DMS 273 (cell line): ENCODE results near the gene MSN.

Experiments used
- DNase-seq: peaks from one replicate; lab custom pipeline; 2025; ENCODE audit not compliant: unreplicated experiment; lab: John Stamatoyannopoulos, UW

Gene MSN

DNA sequence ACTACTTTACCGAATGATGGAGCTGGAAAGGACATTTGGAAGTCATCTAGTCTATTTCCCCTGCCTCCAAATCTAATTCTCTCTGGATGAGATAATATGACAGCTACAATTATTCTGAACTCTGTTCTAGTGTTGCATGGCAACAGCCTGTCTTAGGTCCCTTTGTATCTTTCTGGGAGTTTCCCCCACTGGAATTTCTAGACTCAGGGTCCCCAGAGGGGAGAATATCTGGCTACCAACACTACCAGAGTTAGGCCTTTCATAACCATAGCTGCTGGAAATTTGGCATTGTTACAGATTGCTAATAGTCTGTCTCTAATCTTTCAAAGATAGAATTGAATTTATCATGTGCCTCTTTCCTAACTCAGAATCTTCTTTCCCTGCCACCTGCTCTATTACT lies 4.5 kb downstream of the MSN start:
- no peak for DNase-seq

DNA sequence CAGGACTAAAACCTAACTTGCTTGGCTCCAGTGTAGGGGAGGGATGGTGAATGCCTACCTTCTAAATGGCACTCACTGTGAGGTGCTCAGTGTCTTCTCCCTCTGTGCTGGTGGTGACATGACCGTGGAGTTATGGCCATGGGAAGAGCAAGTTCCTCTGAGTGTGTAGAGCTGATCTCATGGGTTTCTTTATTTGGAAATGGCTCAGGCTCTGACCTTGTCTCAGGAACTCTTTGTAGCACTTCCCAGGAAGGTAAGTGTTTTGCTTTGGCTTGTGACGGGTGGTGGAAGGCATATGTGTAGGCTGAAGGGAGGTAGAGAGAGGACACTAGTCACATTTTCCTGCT lies 6.4 kb downstream of the MSN start:
- DNase-seq, result no peak

DNA sequence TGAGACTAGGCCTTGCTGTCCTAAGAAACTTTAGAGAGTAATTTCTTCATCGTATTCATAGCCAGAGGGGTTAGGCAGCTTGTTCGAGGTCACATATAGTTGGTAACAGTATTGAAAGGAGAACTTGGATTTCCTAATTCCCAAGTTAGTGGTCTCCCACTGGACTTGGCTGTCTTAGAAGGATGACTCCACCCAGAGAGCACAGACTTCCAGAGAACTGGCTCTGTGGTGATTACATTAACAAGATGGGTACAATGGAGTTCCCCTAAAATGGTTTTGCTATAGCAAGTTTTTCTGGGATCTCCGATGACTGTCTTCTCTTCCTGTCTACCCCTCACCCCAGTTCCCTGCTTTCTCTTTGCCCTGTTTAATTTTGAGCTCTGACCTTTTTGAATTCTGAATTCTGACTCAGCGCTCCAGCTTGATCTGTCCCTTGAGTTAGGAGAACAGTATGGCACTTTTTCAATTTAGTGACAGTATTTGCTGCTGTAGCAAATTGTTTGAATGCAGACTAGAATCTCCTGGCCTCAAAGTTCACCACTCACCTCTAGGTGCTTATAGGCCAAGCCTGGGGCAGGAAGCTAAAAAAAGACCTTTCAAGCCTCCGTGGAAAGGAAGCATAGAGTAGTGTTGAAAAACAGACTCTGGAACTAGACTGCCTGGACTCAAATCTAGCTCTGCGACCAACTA lies 6.9 kb downstream of the MSN start:
- no peak for DNase-seq

DNA sequence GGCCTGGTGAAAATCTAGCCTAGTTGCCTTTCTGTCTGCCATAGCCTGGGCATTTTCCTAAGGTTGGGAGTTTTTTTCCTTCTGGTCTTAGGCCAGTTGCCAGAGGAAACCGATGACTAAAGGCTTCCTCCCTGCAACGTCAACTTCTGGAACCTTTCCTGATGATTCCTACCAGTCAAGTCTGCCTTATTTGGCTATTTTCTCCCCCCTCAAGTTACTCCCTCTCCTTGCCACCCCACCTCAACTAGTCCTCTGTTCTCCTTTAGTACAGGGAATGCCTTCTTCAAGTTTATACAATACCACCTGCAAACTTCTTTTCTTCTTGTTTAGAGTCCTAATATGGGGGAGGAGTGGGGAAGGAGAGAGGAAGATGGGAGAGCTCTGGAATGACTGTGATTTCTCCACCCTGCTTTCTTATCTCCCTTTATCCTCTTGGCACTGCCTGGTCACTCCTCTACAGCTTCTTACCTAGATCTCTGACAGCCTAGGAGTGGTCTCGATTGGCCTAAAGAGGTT lies 10.6 kb downstream of the MSN start:
- peak; percentile 35 for DNase-seq

DNA sequence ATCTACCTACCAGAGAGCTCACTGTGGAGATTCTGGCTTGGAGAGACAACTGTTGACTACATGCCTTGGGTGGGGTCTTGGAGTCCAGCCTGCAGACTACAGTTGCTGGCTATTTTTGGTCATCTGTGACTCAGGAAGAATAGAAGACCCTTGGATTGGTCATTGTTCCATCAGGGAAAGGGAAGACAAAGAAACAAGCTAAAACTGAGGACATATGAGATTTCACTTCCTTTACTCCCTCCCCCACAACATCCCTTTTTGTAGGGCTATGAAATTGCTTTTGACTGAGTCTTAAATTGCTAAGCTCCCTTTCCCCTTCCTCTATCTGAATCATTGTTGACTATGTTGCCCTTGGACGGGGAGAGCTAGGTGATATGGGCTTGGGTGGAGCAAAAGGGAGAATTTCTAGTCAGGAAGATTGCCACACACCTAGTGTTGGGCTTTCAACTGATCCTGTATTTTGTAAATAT lies 11.7 kb downstream of the MSN start:
- DNase-seq, result no peak

DNA sequence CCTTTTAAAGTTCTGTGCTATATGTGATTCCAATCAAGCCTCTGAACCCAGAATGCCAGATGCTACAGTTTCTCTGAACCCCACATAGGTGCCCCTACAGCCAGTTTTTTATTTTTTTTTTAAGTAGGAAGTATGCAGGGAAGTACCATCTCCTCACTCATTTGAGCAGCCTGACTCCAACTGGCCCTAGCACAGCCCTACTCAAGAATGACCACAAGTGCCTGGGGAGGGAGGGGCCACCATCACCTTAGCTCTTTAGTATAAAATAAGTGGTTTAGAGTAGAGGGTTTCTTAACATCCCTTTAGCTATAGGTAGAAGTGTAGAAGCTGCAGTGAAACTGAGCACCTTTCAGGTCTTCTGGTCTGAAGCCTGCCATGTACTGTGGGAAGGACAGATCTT lies 14.4 kb downstream of the MSN start:
- DNase-seq, result no peak

DNA sequence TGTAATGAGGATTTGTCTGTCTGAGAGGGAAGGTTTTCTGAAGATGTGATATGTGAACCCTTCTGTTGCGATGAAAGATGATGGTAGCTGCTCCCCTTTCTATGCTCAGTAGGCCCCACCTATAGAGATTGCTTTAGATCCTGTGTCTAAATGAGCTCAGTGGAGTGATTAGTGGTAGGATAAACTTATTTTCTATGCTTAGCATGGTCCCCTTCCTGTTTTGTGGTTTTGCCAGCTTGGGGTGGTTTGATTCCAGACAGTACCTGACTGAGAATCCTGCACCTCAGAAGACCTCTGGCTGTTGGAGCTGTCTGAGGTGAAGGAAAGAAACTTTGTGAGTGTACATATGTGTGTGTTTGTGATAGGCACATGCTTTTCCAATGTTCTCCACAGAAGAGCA lies 17.7 kb downstream of the MSN start:
- DNase-seq, result no peak

DNA sequence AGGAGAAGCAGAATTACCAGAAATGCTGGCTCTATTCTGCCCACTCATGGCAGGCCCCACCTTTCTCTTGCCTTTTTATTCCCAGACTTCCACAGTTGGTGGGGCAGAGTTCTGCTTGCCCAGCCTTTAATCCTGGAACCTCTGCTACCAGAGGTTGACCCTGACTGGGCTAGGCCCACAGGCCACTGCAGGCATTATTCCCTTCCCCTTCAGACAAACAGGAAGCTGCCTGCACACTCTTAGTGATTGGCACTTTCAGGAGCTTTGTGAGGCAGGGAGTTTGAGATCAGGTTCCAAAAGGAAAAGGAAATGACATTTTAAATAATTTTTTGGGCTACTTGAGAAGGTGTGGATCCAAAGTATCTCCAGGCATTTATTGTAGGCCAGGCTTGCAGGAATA lies 18.8 kb downstream of the MSN start:
- no peak for DNase-seq

DNA sequence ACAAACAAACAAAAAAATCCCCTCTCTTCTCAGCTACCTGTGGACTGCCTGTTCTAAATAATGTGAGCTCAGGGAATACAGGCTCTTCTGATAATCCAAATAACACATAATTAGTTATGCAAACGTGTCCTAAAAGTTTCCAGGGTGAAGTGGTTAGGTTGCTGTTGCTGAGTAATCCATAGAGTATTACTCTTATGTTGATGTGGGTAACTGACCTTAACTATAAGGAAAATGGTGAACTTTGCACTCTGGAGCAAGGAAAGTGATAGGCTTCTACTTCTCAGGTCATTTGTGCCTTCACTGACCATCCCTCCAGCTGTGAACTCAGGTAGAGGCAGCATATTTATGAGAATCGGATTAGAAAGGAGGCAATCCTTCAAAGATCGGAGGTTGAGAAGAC lies 19.9 kb downstream of the MSN start:
- no peak for DNase-seq

DNA sequence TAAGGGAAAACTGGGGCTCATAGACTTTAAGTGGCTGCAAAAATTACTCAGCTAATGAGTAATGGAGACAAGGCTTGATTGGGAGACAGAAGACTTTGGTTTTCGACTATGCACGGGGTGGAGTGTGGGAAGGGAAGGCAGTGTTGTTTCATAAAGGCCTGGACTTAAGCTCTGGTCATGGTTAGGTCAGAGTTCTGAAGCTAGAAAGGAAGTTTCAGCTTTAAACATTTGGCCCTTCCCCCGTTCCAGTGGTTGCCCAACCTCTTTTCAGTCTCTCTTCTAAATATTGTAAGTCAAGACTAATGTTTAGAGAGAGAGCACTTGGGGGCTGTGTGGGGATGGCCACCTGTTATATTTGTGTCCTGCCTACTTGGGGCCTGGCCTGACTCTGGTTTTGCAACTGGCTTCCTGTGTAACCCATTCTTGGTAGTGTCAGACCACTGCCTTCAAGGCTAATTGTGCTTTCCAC lies 21.0 kb downstream of the MSN start:
- no peak for DNase-seq

DNA sequence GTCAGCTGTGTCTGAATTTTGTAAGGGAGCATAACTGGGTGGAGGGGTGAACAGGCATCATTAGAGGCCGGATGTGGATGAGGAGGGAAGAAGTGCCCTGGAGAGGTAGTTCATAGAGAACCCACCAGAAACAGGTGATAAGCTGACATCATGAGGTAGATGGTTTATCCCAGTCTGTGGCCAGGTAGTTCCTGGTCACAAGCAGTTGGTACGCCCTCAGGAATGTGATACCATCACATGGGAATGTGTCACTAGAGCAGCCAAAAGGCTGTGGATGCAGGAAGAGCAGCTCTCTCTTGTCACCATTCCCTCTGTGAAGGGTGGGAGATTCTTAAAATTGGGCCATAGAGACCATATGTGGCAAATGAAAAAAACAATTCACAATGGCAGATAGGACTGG lies 21.9 kb downstream of the MSN start:
- no peak for DNase-seq

DNA sequence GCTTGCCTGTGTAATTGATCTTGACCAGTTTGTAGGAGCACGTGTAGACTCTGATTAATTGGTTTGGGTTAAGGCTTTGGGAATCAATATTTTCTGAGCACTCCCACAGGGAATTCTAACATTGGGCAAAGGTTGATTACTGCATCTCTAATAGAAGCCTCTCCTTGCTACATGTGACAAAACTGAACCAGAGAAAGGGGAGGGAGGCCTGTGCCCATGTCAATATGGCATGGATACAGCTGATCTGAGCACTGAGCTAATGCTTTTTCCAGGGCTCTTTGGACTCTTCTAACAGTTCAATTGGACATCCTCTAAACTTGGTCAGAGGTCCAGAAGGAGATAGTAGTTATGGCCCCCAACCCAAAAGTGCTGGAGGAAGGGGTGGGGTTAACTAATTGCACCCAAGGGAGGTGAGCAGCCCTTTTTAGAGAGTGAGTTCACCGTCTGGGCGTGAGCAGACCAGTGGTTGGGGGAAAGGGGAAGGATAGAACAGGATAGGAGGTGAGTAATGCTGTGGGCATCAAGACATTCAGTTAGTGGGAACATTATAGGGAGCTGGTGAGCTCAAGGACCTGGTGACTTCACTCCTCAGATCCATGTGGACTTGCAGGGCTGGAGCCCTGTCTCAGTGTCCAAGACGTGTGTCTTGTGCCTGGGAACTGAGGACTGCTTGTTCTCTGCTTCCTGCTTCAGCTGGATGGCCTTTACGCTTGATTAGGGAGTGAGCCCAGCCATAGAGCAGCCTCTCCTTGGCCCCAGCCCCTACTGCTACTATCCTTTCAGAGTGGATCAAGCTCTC lies 22.8 kb downstream of the MSN start:
- no peak for DNase-seq

DNA sequence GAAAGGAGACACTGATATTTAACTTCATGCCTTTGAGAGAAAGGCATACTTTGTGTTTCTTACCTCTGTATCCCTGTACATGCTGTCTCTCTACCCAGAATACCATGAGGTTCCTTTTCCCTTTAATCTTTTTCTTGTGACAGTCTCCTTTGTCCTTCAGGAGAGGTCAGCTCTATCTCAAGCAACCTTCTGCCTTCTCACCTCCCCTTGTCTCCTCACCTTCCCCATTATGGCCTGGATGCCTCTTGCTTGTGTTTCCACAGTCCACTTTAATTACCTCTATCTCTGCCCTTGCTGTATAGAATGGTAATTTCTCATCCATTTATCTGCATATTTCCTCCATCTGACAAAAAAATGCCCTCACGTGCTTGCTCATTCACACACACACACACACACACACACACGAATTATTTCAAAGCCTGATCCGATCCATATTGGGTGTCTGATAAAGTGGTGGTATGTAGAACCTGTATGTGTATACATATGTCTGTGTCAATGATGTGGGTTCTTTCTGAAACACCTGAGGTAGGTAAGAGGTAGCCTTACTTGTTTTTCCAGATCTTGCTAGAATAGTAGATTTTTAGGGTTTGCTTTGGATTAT lies 28.5 kb downstream of the MSN start:
- DNase-seq, result no peak

DNA sequence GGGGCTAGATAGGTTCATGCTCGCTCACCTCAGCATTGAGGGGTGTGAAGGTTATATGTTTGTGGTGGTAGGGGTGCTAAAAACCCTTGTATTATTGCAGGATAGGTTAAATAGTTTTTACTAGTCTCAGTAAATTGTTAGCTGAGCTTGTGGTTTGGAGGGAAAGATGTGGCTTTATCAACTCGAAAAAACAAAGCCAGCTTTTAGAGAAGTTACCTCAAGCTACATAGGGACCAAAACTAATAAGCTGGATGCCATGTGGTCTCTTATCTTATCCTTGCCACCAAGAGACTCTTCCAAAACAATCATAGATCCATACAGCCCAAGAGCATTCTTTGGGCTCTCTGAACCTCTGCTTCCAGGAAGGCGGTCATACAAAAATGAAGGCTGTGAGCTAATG lies 29.2 kb downstream of the MSN start:
- no peak for DNase-seq

DNA sequence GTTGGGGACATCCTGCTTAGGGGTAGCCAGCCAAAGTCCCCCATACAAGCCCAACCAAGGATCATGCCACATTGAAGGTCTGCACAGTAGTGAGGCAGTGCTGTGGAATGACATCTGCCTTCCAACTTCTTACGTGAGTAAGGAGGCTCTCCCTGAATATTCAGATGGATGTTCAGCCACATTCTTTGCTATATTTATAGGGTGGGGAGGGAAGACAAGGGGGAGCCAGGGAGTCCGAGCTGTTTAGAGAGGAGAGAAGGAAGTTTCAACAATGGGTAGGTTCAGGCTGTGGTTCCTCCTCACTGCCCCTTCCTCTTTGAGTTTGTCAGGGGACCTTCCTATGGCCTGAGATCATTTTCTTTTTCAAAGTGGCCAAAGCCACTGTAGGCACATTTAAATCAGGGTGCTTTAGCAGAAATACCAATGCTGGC lies 29.8 kb downstream of the MSN start:
- no peak for DNase-seq

DNA sequence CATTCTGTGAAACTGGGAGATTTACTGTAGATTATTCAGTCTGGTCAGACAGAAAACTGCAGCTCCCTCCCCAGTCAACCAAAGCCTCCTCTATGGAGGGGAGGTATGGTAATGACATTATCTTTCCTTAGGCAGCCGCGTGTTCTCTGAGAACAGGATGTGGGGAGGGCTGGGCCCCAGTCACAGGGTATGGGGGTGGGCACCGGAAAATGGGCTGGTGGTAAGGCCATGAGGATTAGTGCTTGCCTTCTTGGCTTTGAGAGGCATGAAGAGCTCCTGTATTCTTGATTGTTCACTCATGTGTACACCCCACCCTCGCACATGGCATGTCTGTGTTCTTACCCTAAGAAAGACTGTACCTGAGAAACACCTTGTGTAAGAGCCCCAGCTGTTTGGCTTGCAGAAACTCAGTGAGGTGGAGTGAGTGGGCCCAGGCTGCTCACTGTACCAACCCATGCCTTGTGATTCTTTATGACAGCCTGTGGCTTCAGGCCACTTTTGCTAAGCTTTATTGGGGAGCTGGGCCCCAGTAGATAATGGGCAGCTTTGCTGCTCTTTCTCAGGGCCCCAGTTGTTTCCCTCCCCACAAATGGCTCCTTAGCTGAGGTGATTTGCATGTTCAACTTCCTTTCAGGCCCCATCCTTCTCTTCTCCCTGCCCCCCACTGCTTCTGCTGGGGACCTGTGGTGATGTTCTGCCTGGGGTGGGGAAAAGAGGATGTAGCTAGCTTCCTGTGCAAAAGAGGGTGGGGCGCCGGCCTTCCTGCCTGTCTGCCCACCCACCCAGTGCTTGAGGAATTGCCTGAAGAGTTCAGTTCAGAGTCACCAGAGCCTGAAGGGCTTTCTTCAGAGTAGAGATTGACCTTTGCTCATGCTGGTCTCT lies 30.7 kb downstream of the MSN start:
- no peak for DNase-seq

DNA sequence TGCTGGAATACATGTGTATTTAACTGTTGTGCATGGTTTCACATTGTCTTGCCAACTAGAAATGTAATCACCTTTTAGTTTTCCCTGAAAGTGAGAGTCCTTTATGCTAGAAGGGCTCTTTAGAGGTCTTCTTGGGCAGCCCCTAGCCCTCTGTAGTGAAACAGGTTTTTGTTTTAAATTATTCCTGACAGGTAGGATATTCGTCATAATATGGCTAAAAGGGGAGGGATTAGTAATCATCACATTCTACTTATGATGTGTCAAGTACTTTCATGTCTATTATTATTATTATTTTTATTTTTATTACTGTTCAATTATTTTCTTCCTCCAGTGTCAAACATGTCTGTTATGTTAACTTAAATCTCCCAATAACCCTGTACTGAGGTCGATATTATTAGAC lies 35.5 kb downstream of the MSN start:
- DNase-seq, result no peak

DNA sequence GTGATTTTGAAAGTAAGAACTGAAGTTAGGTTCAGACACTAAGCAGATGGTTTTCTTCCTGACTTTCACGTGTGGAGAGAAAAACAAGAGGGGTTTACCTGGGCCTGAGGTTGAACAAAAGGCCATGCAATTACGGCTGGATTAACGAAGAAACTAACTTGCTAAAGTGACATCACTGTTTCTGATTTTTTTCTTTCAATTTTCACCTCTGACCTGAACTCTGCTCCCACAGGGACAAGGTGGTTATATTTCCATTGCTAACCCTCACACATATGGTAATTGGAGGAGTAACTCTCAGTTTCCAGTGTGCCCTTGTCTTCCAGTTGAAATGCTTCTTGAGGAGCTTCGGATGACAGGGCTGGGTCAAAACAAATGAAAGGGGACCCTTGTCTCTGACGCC lies 38.0 kb downstream of the MSN start:
- DNase-seq, result no peak

DNA sequence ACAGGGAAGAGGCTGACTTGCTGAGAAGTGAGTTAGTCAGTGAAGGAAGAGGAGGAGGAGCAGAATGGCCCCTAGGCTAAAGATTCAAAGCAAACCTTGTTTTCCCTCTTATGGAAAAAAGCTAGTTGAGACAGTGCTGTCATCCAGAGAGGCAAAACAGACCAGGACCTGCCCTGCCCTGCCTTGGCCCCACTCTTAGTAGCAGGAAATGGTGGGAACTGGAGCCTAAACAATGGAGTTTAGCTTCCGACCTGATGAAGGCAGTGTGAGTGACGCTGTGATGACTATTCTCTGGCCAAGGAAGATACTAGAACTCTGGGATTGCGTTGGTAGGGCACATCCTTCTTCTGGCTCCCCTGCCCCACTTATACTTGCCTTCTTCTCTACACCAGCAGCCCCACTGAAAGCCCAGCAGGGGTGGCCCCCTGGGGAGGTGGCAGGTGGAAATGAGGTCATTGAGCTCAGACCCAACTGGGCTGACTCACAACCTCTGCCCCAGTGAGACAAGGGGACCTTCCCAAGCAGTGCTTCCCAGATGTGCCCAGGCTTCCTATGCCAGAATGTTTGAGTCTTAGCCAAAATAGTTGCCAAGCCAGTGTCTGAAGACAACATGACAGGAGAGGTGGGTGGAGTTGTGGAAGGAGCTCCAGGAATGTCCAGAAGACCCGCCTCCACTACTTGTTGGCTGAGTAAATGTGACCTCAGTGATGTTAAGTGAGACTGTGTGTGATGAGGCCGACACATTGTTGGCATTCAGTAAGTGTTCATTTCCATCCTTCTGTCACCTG lies 38.8 kb downstream of the MSN start:
- peak; percentile 42 for DNase-seq

DNA sequence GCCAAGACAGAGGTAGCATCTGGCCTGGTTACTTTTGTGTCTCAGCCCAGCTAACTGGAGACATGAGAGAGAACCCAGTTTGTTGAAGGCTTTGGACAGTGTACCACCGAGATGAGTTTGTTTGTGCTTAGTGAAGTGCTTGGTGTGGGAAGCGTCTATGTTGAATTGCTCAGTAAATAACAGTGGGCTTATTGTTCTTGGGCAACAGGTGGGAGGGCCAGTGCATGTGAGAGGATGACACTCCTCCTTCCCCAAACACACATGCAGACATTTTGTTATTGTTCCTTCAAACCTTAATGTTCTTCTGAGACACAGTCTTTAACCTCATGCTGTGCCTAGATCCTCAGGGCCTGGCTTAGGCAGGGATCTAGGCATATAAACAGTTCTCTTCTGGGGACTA lies 39.7 kb downstream of the MSN start:
- no peak for DNase-seq
